Panc1 (cell line): Measurements from ENCODE around the gene GPR27.

Source experiments
- POLR2AphosphoS5 ChIP-seq: IDR thresholded peaks from 2 replicates; pipeline ENCODE4 v1.6.1; 2012; ENCODE audit warnings: mild to moderate bottlenecking, low read depth, low read length, moderate library complexity
- SIN3A ChIP-seq: IDR thresholded peaks from 2 replicates; pipeline ENCODE4 v1.6.1; 2012; ENCODE audit warnings: low read depth, mild to moderate bottlenecking, low read length, moderate library complexity, borderline replicate concordance; ENCODE audit not compliant: insufficient read depth
- TCF7L2 ChIP-seq: IDR thresholded peaks from 2 replicates; pipeline ENCODE4 v1.6.1; 2011; ENCODE audit warnings: mild to moderate bottlenecking, low read depth, low read length, inconsistent platforms
- TF ChIP-seq, protein P1 (sequence below): fragments of 450-650 bp; IDR thresholded peaks from 2 replicates; pipeline ENCODE4 v1.5.1; 2017; ENCODE audit warnings: mild to moderate bottlenecking

GRCh38 chr3:71721651-71722157, 32.0 kb upstream of the GPR27 start:
- TF ChIP-seq, protein P1, sequence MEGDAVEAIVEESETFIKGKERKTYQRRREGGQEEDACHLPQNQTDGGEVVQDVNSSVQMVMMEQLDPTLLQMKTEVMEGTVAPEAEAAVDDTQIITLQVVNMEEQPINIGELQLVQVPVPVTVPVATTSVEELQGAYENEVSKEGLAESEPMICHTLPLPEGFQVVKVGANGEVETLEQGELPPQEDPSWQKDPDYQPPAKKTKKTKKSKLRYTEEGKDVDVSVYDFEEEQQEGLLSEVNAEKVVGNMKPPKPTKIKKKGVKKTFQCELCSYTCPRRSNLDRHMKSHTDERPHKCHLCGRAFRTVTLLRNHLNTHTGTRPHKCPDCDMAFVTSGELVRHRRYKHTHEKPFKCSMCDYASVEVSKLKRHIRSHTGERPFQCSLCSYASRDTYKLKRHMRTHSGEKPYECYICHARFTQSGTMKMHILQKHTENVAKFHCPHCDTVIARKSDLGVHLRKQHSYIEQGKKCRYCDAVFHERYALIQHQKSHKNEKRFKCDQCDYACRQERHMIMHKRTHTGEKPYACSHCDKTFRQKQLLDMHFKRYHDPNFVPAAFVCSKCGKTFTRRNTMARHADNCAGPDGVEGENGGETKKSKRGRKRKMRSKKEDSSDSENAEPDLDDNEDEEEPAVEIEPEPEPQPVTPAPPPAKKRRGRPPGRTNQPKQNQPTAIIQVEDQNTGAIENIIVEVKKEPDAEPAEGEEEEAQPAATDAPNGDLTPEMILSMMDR, result no peak
- no peak for TF ChIP-seq TCF7L2
- no peak for TF ChIP-seq SIN3A
- TF ChIP-seq POLR2AphosphoS5, result no peak
